ENCODE data around the gene MRPL12.
A peak's percentile ranks its signal among the peaks of the same experiment; 100 is the strongest.

MRPL12 gene

DNA sequence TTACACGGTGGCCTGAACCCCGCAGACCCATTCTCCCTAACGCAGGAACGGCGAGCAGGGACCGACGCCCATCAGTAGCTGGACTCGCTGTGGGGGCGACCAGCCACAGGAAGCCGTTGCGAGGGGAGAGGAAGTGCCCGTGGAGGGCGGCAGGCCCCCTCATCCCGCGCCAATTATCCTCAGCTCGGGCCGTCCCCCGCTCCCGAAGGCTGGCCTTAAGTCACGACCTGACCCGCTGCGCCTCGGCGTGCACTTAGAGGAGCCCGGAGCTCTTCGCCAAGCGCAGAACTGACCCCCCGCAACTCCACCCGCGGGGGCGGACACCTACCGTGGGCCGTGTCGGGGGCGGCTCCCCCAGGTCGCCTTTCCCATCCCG, 20.0 kb upstream of the MRPL12 start:
- DNase-seq, result no peak

DNA sequence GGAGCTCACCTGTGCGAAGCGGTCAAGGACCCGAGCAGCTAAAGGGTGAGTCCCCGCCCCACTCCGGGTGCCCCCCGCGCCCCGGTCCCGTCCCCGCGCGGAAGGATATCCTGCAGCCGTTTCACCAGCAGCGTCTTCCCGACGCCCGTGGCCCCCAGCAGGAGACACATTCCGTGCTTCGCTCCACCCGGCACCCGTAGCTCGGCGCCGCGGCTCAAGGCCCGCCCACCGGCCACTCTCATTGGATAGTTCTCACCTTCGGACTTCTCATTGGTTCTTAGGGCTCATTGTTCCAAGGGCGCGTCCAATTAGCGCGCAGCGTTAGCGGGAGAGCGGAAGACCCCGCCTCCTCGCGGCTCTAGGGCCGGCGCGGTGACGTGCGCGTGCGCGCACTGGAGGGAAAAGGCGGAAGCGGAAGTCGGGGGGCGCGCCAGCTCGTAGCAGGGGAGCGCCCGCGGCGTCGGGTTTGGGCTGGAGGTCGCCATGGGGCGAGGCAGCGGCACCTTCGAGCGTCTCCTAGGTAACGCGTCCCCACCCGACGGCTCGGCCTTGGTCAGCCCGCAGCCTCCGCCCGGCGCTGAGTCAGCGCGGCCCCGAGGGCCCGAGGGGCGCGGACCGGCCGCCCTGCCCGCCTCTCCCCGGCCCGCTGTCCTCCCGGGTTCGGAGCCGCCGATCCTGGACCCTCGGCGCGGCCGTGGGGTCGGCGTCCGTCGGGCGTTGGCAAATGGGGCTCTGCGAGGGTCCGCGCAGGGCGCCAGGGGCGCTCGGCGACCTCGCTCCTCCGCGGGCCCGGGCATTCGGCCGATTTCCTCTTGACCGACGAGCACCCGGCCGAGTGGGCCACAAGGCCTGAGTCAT, 19.4 kb upstream of the MRPL12 start, which contains the start of the genes ARL16 and HGS:
Gene ARL16, minus strand, starts transcription at position 214 of the 858 bp plus-strand sequence. Its CDS starts 44 bp downstream, at position 170.
Gene HGS, plus strand, starts transcription at position 428 of the 858 bp plus-strand sequence. Its CDS starts 56 bp downstream, at position 484.
- DNase-seq, result peak; percentile 99

DNA sequence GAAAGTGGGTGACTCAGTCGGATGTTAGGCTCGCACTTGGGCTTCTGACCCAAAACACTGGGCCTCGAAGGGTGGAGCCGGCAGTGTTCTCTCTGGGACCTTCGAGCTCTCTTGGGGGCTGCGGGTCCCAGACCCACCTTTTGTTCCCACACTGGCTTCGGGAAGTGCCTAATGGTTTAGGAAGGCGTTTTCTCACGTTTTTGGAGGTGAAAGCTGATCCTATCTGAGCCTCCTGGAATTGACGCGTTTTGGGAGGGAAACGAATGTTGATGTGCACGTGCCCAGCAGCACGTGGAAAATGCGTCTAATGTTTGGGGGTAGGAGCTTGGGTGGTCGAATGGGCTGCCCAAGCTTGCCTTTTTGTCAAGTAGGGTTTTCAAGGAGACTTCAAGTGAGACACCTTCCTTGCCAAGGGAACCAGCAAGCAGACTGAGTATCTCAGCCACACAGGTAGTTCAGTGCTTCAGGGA, 18.7 kb upstream of the MRPL12 start:
- no peak for DNase-seq

DNA sequence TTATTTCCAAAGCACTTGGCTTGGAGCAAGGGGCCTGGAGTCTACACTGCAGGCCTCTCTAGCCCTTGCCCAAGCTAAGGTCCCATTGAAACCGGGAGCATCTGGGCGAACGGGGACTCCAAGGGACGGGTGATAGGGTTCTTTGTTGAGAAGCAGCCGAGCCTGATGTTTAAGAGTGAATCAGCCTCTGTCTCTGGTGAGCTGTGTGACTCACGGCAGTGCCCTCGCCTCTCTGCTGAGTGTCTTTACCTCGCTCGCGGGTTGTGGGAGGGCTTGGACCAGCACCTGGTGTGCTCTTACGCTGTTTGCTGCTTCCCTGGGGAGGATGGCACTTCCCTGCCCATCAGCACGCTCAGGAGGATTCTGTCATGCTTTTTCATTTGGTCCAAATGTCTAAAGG, 18.1 kb upstream of the MRPL12 start:
- no peak for DNase-seq

DNA sequence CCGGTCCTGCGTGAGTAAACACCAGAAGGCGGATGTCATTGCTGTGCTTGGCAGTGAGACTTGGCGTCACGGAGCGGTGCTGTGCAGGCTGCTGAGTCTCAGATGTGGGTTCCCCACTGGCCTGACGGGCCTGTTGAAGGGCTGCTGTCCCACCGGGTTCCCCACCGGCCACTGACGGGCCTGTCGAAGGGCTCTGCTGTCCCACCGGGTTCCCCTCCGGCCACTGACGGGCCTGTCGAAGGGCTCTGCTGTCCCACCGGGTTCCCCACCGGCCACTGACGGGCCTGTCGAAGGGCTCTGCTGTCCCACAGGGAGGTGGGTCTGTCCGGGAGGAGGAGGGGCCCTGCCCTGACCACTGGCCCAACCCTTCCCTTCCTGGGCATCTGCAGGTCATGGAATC, 16.6 kb upstream of the MRPL12 start:
- no peak for DNase-seq

DNA sequence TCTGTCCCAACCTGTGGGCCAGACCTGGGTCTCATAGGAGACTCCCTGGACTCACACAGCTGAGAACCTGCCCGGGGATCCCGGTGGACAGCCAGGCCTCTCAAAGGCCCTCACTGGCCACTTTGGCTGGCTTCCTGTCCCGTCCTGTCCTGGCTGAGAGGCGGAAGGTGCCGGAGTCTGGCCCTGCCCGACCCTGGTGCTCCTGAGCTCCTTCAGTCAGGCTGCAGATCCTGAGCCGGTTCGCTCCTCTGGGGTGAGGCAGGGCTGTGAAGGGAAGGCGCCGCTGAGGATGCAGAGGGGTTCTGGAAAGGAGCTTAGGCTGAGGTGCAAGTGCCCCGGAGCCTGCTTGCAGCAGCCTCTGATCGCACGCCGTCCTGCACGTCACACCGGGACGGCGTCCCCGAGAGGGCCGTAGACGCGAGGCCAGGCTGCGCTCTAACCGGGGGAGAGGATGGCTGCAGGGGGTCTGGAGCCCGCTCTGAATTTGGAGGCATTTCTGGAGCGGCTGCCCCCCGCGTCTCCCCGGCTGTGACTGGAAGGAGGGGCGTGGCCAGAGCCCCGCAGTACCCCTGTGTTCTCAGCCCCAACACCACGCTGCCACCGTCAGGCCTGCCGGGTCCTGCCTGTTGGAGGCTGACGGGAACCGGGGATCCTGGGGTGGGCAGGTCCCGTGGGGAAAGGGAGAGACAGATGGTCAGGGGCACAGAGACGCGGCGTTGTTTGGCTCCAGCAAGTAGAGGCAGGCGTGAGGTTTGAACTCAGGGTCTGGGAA, 15.2 kb upstream of the MRPL12 start:
- no peak for DNase-seq

DNA sequence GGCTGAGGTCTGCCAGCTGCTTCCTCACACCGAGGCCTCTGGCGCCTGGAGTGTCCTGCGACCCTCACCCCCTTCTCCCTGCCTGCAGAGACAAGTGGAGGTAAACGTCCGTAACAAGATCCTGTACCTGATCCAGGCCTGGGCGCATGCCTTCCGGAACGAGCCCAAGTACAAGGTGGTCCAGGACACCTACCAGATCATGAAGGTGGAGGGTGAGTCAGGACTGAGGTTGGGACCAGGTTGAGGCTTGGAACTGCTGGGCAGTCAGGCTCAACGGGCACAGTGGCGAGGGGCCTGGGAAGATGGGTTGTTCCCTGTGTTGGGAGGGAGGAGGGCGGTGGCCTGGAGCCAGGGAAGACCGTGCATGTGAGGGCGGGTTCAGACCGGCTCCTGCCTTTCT, 14.6 kb upstream of the MRPL12 start:
- no peak for DNase-seq

DNA sequence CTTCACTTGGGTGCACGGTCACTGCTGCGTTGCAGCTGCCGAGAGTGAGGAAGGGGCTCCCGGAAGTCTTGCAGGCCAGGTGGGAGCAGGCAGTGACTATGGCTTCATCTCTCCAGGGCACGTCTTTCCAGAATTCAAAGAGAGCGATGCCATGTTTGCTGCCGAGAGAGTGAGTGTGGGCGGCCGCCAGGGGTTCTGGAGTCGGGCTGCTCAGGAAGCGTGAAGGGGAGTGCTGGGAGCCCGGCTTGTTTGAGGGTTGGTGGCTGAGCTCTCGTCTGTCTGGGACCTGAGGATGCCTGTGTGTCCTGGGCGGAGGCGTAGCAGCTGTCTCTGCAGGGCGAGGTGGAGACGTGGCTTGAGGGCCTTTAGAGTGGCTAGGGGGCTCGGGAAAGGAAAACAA, 13.1 kb upstream of the MRPL12 start:
- no peak for DNase-seq

DNA sequence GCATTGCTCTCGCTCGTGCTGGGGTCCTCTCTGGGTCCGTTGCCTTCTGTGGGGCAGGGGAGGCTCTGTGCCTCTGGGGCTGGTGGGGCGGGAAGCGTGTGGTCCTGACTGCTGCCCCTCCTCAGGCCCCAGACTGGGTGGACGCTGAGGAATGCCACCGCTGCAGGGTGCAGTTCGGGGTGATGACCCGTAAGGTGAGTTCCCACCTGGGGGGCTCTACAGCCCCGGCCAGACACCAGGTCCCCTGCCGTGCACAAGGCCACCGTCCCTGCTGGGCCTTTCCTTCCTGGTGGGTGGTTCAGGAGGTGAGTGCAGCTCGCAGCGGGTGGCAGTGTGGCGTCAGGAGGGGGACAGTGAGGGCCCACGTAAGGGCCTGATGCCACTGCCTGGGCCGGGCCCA, 12.6 kb upstream of the MRPL12 start:
- no peak for DNase-seq

DNA sequence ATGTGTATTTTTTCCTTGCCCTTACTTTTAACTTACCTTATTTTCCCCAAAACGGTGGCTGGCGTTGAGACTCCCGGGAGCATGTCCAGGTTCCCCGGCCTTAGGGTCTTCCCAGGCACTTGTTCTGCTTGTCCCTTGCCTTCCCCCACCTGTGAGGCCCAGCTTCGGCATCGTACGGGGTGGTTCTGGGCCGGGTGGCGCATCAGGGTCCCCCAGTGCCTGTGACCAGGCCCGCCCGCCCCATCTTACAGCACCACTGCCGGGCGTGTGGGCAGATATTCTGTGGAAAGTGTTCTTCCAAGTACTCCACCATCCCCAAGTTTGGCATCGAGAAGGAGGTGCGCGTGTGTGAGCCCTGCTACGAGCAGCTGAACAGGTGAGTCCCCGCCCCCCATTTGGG, 12.0 kb upstream of the MRPL12 start:
- no peak for DNase-seq

DNA sequence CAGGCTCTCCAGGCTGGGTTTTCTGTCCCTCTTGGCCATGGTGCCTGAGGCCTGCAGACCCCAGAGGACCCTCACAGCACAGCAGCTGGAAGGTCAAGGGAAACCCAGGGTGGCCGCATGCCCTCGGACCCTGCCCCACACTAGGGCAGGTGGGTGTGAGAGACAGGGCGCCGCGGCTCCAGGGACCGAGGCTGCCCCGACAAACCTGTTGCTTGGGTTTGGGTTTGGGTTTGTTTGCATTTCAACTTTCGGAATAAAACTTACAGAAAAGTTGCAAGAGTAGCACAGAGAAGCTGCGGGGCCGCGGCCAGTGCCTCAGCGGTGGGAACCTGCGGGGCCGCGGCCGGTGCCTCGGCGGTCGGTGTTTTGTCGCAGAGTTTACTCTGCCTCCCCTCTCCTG, 11.6 kb upstream of the MRPL12 start:
- DNase-seq, result no peak

DNA sequence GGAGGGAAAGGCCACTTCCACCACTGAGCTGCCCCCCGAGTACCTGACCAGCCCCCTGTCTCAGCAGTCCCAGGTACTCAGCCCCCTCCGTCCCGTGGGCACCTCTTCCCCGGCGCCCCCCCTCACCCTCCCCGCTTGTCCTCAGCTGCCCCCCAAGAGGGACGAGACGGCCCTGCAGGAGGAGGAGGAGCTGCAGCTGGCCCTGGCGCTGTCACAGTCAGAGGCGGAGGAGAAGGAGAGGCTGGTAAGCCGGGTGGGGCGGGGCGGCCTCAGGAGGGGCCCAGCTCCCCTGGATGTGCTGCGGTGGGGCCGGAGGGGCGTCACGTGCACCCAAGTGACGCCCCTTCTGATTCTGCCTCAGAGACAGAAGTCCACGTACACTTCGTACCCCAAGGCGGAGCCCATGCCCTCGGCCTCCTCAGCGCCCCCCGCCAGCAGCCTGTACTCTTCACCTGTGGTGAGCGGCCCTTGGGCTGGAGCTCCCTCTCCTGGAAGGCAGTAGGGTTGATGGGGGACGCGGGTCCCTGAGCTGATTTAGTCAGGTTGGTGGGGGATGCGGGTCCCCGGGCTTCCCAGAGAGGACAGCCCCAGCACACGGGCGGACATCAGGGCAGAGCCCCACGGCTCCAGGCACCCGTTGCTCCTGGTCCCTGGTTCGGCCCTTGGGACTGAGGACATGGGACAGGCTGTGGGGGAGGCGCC, 9.5 kb upstream of the MRPL12 start:
- no peak for DNase-seq

DNA sequence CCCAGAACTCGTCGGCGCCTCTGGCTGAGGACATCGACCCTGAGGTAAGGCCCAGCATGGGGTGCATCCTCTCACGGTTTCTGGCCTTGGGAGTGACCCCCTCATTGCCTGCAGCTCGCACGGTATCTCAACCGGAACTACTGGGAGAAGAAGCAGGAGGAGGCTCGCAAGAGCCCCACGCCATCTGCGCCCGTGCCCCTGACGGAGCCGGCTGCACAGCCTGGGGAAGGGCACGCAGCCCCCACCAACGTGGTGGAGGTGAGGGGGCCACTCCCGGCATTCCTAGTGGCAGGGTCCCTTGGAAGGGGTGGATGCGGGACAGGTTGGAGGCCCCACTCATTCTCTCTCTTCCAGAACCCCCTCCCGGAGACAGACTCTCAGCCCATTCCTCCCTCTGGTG, 8.4 kb upstream of the MRPL12 start:
- no peak for DNase-seq

DNA sequence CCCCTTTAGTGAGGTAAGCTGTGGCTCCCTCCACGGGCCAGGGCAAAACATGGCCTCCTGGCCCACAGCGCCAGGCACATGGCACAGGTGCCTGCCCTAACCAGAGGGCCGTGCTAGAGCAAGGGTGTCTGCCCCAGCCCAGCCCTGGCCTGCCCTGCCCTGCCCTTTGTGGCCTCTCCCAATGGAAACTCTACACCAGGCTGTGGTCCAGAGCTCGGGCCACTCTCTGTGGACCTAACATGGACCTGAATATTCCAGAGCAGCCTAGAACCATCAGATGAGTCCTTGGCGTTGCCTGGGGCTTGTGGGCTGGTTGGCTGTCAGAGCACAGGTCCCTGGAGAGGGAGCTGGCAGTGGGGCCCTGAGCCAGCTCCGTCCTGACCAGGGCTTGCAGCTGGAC, 8.0 kb upstream of the MRPL12 start:
- no peak for DNase-seq

DNA sequence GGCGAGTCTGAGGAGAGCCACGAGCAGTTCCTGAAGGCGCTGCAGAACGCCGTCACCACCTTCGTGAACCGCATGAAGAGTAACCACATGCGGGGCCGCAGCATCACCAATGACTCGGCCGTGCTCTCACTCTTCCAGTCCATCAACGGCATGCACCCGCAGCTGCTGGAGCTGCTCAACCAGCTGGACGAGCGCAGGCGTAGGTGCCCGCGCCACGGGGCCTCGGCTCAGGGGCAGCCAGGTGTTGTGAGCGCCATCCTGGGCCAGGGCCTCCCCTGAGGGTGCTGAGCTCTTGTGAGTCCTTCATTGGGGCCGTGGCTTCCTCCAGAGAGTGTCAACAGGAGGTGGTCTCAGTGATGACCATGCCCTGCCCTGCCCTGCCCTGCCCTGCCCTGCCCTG, 7.4 kb upstream of the MRPL12 start:
- no peak for DNase-seq

DNA sequence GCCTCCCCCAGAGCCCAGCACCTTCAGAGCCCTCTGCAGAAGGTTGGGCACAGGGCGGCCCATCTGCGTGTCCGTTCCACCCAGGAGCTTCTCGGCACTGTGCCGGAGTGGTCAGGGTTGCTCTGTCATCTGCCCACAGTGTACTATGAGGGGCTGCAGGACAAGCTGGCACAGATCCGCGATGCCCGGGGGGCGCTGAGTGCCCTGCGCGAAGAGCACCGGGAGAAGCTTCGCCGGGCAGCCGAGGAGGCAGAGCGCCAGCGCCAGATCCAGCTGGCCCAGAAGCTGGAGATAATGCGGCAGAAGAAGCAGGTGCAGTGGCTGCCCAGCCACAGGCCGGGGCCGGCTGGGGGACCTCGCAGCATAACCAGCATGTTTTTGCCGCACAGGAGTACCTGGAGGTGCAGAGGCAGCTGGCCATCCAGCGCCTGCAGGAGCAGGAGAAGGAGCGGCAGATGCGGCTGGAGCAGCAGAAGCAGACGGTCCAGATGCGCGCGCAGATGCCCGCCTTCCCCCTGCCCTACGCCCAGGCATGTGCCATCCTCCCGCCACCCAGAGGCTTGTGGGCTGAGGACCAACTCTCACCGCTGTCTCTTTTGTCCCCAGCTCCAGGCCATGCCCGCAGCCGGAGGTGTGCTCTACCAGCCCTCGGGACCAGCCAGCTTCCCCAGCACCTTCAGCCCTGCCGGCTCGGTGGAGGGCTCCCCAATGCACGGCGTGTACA, 6.8 kb upstream of the MRPL12 start:
- no peak for DNase-seq

DNA sequence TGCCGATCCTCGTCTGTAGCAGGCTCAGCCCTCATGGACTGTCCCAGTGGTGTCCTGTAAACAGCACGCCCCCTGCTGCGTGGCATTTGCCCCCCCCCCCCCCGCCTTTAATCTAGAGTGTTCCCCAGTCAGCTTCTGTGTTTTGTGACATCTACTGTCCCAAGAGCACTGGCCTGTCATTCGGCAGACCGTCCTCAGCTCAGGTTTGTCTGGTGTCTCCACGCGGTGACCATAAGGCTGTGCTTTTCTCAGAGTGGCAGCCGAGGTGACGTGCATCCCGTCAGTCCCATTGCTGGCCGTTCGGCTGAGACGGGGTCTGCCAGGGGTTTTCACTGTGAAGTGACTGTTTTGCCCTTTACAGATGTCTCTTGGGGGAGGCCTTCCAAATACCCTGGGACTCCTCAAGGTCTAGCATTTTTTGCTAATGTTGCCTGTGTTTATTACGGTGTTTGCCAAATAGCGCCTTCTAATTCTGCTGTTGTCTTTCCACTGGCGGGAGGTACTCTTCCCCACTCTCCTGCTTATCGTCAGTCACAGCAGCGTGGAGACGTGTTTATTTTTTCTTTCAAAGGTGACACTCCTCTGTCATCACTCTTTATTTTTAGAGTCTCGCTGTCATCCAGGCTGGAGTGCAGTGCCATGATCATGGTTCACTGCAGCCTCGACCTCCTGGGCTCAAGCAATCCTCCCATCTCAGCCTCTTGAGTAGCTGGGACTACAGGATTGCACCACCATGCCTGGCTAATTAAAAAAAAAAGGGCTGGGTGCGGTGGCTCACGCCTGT, 5.7 kb upstream of the MRPL12 start:
- DNase-seq, result no peak

DNA sequence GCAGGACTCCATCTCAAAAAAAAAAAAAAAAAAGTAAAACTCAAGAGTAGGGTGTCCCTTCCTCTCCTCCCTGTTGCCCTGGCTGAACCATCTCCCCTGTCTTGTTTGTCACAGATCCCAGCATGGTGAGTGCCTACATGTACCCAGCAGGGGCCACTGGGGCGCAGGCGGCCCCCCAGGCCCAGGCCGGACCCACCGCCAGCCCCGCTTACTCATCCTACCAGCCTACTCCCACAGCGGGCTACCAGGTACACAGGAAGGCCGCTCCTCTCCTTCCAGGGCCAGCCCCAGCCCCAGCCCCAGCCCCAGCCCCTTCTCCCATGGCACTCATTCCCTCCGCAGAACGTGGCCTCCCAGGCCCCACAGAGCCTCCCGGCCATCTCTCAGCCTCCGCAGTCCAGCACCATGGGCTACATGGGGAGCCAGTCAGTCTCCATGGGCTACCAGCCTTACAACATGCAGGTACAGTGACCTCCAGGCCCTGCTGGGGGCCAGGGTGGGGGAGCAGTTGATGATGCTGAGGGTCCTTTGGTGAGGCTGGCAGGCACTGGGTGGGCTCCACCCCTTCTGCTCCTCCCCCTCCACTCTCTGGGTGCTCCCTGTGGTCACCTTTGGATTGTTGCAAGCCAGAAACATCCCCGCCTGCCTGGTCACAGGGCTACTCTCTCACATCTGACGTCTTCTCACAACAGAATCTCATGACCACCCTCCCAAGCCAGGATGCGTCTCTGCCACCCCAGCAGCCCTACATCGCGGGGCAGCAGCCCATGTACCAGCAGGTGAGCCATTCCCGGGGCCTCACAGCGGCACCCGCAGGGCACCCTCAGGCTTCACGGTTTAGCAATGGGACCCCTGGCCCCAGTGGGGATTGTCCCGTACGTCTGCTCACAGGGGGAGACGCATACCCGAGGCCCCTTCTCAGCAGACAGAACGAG, 2.5 kb upstream of the MRPL12 start:
- DNase-seq, result no peak

DNA sequence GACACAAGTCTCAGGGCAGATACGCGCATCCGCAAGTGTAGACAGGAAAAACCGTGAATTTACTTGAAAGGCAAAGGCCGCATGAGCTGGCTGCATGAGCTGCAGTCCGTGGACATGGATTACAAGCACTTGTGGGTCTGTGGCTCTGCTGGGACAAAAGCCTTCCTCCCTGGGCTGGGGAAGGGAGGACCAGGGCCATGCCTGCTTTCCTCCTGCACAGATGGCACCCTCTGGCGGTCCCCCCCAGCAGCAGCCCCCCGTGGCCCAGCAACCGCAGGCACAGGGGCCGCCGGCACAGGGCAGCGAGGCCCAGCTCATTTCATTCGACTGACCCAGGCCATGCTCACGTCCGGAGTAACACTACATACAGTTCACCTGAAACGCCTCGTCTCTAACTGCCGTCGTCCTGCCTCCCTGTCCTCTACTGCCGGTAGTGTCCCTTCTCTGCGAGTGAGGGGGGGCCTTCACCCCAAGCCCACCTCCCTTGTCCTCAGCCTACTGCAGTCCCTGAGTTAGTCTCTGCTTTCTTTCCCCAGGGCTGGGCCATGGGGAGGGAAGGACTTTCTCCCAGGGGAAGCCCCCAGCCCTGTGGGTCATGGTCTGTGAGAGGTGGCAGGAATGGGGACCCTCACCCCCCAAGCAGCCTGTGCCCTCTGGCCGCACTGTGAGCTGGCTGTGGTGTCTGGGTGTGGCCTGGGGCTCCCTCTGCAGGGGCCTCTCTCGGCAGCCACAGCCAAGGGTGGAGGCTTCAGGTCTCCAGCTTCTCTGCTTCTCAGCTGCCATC, 1.7 kb upstream of the MRPL12 start:
- peak; percentile 35 for DNase-seq

All from OCI-M1 (cell line).